Activated T-cell treated with anti-CD3 and anti-CD28 coated beads for 4 hours (primary cell): ENCODE data around the gene DISP2.

Source experiments
- DNase-seq: peaks from one replicate; pipeline ENCODE4 v3.0.0-alpha.2; 2020

The DISP2 gene

GRCh38 chr15:40366457-40367370 is 8.7 kb downstream of the DISP2 start:
- DNase-seq = no peak

DNA sequence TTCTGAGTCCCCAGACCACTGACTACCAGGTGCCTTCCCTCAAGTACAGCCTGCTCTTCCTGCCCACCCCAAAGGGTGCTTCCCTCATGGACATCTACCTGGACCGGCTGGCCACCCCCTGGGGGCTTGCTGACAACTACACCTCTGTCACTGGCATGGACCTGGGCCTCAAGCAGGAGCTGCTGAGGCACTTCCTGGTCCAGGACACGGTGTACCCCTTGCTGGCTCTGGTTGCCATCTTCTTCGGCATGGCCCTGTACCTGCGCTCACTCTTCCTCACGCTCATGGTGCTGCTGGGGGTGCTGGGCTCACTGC is 9.3 kb downstream of the DISP2 start:
- no peak for DNase-seq

- DNase-seq = peak; percentile 74
Measured at GRCh38 chr15:40367686-40368611, 9.9 kb downstream of the DISP2 start.

GRCh38 chr15:40368719-40369473 is 10.9 kb downstream of the DISP2 start:
- no peak for DNase-seq

GRCh38 chr15:40369474-40369869 is 11.5 kb downstream of the DISP2 start:
- no peak for DNase-seq

DNA sequence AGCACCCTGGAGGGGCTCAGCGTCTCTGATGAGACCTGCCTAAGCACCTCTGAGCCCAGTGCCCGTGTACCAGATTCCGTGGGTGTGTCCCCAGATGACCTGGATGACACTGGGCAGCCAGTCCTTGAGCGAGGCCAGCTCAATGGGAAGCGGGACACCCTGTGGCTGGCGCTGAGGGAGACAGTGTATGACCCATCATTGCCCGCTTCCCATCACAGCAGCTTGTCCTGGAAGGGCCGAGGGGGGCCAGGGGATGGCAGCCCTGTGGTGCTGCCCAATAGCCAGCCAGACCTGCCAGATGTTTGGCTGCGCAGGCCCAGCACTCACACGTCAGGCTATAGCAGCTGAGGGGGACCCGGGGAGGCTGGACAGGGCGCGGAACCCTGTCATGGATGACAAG is 12.0 kb downstream of the DISP2 start:
- DNase-seq = no peak

DNA sequence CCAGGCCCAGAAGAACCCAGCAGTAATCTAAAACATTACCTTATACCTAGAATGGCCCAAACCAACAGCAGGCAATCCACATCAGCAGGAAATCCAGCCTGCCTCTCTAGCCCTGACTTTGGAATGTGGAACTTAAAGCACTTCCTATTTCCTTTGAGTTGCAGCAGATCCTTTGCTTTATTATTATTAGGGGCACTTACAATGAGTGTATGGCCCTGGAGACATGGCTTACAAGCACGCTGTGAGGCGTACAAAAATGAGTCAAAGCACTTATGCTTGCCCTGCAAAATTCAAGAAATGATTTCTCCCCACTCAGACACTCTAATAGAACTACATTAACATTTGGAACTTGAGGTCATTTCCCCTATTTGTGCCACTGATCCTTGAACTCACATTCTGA is 15.0 kb downstream of the DISP2 start:
- DNase-seq = no peak

DNA sequence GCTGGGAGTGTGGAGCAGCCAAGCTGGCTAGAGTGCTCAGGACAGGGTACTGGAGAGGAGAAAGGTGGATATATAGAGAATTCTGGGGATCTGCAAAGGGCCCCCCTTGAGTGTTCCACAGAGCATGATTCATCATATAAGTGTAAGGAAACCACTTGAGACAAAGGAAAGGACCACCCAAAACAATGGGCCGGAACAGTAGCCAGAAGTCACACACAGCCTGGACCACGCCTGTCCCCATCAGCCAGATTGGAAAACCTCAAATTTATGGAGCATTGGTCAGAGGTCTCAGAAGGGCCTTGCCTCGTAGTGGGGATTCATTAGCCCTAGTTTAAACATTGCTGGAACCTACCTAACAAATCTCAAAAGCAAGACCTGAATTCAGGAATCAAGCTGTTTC is 19.6 kb downstream of the DISP2 start:
- no peak for DNase-seq

DNA sequence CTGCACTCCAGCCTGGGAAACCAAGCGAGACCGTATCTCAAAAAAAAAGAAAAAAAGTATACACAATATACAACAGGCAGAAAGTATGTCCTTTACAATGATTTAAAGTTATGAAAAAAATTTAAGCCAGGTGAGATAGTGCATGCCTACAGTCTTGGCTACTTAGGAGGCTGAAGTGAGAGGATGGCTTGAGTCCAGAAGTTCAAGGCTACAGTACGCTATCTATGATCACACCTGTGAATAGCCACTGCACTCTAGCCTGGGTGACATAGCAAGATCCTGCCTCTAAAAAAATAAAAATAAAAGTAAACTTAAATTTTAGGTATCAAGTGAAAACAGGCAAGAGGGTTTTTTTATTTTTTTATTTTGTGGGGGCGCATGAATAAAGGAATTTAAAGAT is 21.4 kb downstream of the DISP2 start:
- no peak for DNase-seq

- no peak for DNase-seq
Measured at GRCh38 chr15:40379853-40380252, 21.8 kb downstream of the DISP2 start.

DNA sequence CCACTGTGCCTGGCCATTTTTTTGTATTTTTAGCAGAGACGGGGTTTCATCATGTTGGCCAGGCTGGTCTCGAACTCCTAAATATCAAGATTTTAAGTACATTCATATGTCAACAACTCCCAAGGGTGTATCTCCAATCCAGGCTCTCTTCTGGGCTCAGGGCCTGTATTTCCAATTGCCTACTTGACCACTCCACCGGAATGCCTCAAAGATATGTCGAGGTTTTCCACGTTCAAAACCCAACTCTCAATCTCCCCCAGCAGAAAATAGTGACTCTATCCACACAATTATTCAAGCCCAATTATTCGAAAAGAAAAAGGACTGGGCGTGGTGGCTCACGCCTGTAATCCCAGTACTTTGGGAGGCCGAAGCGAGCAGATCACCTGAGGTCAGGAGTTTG is 22.6 kb downstream of the DISP2 start:
- no peak for DNase-seq

GRCh38 chr15:40381818-40382529 is 24.0 kb downstream of the DISP2 start:
- DNase-seq = no peak

- peak; percentile 91 for DNase-seq
Measured at GRCh38 chr15:40382580-40383456, 24.8 kb downstream of the DISP2 start, which contains the start of gene KNSTRN. Gene KNSTRN, plus strand, starts transcription at chr15:40382721. Its CDS starts 115 bp downstream, at chr15:40382836.

- DNase-seq = no peak
Measured at GRCh38 chr15:40386480-40386879, 28.5 kb downstream of the DISP2 start.

DNA sequence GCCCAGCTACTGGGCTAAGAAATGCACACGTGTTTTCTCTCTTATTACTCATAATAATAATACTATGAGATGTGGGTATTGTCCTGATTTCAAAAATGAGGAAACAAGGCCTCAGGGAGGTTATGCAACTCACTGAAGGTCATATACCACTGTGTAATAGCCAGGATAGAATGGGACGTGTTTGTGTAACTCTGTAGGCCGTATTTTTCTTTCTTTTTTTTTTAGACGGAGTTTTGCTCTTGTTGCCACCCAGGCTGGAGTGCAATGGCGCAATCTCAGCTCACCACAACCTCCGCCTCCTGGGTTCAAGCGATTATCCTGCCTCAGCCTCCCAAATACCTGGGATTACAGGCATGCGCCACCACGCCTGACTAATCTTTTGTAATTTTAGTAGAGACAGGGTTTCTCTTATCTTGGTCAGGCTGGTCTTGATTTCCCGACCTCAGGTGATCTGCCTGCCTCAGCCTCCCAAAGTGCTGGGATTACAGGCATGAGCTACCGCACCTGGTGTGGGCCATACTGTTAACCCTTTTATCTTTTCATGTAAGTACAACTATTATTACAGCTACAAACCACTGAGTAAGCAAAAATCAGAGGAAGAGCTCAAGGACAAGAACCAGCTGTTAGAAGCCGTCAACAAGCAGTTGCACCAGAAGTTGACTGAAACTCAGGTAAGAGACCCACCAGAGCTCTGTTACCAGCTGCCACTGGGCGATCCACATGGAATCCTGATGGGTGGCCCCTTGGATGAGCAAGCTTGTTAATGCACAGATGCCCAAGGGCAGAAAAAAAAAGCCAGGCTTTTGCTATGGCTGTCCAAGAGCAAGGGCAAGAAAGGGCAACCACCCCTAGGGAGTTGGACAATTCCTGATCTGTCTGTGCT is 31.2 kb downstream of the DISP2 start:
- no peak for DNase-seq

DNA sequence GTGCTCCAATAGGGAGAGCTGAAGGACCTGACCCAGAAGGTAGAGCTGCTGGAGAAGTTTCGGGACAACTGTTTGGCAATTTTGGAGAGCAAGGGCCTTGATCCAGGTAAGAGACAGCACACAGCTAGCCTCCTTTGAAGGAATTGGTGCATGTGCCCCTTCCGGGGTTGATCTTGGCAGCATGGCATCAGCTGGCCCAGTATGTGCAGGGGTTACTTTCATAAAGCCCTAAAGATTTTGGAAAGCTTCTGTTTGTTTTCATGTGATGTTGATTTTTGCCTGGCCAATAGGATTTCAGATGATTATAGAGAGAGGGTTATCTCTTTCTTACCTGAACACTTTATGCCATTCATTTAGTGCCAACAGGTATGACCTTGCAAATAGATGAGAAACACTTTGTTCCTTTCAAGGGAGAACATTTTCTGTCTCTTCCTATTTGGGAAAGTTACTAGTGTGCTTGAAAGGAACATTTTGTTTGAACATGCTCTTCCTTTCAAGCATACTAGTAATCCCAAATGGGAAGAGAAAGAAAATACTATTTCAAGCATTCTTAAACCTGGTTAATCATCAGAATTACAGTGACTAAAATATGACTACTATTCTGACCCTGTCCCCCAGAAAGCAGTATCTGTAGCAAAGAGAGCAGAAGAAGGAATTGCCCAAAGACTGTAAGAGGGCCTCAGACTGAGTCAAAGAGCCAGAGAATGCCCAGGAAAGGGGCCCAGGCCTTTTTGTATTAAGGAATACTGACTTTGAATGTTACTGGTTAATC is 32.0 kb downstream of the DISP2 start:
- DNase-seq = no peak

GRCh38 chr15:40392986-40393948 is 35.2 kb downstream of the DISP2 start:
- DNase-seq = no peak

DNA sequence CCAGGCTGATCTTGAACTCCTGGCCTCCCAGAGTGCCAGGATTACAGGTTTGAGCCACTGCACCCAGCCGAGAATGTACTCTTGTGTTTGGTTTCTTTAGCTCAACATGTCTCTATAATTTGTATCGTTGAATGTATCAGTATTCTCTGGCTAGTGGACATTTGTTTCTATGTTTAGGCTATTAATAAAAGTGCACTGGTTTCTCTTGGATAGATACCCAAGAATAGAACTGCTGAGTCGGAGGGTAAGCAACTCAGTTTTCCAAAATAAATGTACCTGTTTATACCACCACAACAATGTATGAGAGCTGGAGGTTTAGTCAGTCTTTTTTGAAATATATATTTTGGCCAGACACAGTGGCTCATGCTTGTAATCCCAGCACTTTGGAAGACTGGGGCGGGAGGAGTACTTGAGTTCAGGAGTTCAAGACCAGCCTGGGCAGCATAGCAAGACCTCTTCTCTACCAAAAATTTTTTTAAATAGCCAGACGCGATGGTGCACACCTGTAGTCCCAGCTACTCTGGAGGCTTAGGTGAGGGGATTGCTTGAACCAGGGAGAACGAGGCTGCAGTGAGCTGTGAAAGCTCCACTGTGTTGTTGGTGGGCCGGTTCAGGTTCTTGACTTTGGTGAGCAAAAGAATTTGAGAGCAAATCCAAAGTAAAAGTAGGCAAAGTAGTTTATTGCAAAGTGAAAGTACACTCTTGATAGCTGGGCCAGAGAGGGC is 39.8 kb downstream of the DISP2 start:
- DNase-seq = no peak
